RWPE1 (cell line): Measurements from ENCODE around the gene FOXD1.

Experiments used
- CTCF ChIA-PET: fragments of 350-600 bp; sonication (Branson Sonifier 250); formaldehyde crosslinking; extraction: SDS; loops from one replicate; lab custom pipeline; 2021; lab: Yijun Ruan, JAX
- POLR2A ChIA-PET: fragments of 400-600 bp; formaldehyde crosslinking; extraction: SDS; loops from one replicate; lab custom pipeline; 2020; ENCODE audit warnings: antibody characterized with exemption; ENCODE audit not compliant: low non-redundant PET; lab: Yijun Ruan, JAX
- DNase-seq: peaks from one replicate; pipeline ENCODE4 v3.0.0; 2012; ENCODE audit warnings: low spot score
- H3K27ac ChIP-seq: fragments of 450-650 bp; 2 replicates; pipeline ENCODE4 v1.5.1; 2017
- TF ChIP-seq, protein P1 (sequence below): fragments of 450-650 bp; conservative IDR thresholded peaks from 2 replicates; pipeline ENCODE4 v1.5.1; 2017; ENCODE audit warnings: low read depth, mild to moderate bottlenecking

The FOXD1 gene

DNA sequence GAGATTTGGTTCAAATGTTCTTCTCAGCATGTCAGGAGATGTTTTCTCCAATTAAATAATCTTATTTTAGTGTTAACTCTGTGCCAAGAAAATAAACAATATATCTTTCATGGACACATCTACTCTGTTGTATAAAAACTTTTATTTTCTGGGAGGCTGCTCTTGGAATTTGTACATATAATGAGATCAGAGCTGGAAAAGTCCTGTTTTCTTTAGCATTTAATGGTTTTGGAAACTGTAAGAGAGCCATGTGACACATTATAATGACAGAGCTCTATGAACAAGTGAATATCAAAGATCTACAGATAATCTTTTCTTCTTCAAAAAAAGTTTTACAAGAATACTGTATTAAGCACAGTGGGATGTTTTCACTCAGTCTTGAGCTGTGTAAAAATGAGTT lies 48.8 kb downstream of the FOXD1 start:
- TF ChIP-seq, protein P1, sequence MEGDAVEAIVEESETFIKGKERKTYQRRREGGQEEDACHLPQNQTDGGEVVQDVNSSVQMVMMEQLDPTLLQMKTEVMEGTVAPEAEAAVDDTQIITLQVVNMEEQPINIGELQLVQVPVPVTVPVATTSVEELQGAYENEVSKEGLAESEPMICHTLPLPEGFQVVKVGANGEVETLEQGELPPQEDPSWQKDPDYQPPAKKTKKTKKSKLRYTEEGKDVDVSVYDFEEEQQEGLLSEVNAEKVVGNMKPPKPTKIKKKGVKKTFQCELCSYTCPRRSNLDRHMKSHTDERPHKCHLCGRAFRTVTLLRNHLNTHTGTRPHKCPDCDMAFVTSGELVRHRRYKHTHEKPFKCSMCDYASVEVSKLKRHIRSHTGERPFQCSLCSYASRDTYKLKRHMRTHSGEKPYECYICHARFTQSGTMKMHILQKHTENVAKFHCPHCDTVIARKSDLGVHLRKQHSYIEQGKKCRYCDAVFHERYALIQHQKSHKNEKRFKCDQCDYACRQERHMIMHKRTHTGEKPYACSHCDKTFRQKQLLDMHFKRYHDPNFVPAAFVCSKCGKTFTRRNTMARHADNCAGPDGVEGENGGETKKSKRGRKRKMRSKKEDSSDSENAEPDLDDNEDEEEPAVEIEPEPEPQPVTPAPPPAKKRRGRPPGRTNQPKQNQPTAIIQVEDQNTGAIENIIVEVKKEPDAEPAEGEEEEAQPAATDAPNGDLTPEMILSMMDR: no peak
- POLR2A ChIA-PET: no interaction called here
- DNase-seq: no peak

More for the DNA sequence above, 48.8 kb downstream of the FOXD1 start:
- H3K27ac ChIP-seq: no peak overlapping the region
- CTCF ChIA-PET: interaction anchor here (0.6 to 1.3 kb wide), 5 partner anchors 17 to 198 kb away, joined by 3 to 6 read pairs (median 3); no protein-coding TSS in a partner anchor
